NT2/D1 (cell line): ENCODE results near the gene WDR53.
"Not testable (repeated sequence)": the region's sequence is repeated elsewhere in the genome, so short reads cannot be mapped to it uniquely, and the experiment has no call there.

ENCODE experiments used
- DNase-seq: peaks from one replicate; pipeline ENCODE4 v3.0.0-alpha.2; 2011; ENCODE audit warnings: low read depth, low spot score
- H3K27me3 ChIP-seq: 2 replicates; pipeline ENCODE4 v1.6.0; 2011; ENCODE audit warnings: mild to moderate bottlenecking; ENCODE audit not compliant: insufficient read length, insufficient read depth
- H3K36me3 ChIP-seq: 2 replicates; pipeline ENCODE4 v1.6.1; 2011; ENCODE audit warnings: mild to moderate bottlenecking, low read length, mixed read lengths; ENCODE audit not compliant: insufficient read depth, insufficient read length
- H3K4me1 ChIP-seq: 2 replicates; pipeline ENCODE4 v1.5.1; 2011; ENCODE audit not compliant: insufficient read depth, insufficient read length
- H3K4me3 ChIP-seq: 2 replicates; pipeline ENCODE4 v1.5.1; 2011; ENCODE audit warnings: low read depth; ENCODE audit not compliant: insufficient read length
- H3K9ac ChIP-seq: 2 replicates; pipeline ENCODE4 v1.6.0; 2011; ENCODE audit warnings: low read depth; ENCODE audit not compliant: insufficient read length
- H3K9me3 ChIP-seq: 2 replicates; pipeline ENCODE4 v1.5.1; 2011; ENCODE audit warnings: mild to moderate bottlenecking, low read length; ENCODE audit not compliant: insufficient read depth
- SUZ12 ChIP-seq: IDR thresholded peaks from 2 replicates; pipeline ENCODE4 v1.6.1; 2011; ENCODE audit not compliant: insufficient read length, insufficient read depth; ENCODE audit errors: extremely low read depth
- YY1 ChIP-seq: IDR thresholded peaks from 2 replicates; pipeline ENCODE4 v1.6.1; 2011; ENCODE audit not compliant: insufficient read length, insufficient read depth
- ZNF274 ChIP-seq: IDR thresholded peaks from 2 replicates; pipeline ENCODE4 v1.6.1; 2011; ENCODE audit warnings: mild to moderate bottlenecking, low read depth, low read length

WDR53 gene

GRCh38 chr3:196555295-196555694 is 13.1 kb downstream of the WDR53 start:
- DNase-seq, result no peak
- H3K27me3 ChIP-seq, result no peaks in the 10 kb centered on the region
- no peak overlapping the region for H3K9ac ChIP-seq
- H3K4me1 ChIP-seq, result no peaks in the 10 kb centered on the region
- H3K4me3 ChIP-seq, result no peak overlapping the region
- H3K9me3 ChIP-seq, result peaks cover 4% of the 10 kb centered on the region; the same call in 1 of the 2 replicates
- peaks cover 21% of the 10 kb centered on the region for H3K36me3 ChIP-seq
- no peak for TF ChIP-seq SUZ12

GRCh38 chr3:196554205-196554604 is 14.1 kb downstream of the WDR53 start:
- H3K4me1 ChIP-seq, result no peaks in the 10 kb centered on the region
- peaks cover 13% of the 10 kb centered on the region for H3K36me3 ChIP-seq
- H3K9ac ChIP-seq, result no peak overlapping the region
- TF ChIP-seq SUZ12 (no peak), ZNF274 (no peak), YY1 (no peak)
- peaks cover 15% of the 10 kb centered on the region for H3K9me3 ChIP-seq
- DNase-seq, result no peak
- no peak overlapping the region for H3K4me3 ChIP-seq
- no peaks in the 10 kb centered on the region for H3K27me3 ChIP-seq

- Histone ChIP-seq H3K4me3 (no peak overlapping the region), H3K4me1 (no peaks in the 10 kb centered on the region), H3K36me3 (peaks cover 7% of the 10 kb centered on the region), H3K27me3 (no peaks in the 10 kb centered on the region), H3K9me3 (peaks cover 22% of the 10 kb centered on the region), H3K9ac (no peak overlapping the region)
- no peak for TF ChIP-seq ZNF274
- no peak for TF ChIP-seq SUZ12
- TF ChIP-seq YY1, result no peak
- no peak for DNase-seq
These were observed 14.8 kb downstream of the WDR53 start for GRCh38 chr3:196553551-196553950.

GRCh38 chr3:196552253-196552652 is 16.1 kb downstream of the WDR53 start:
- Histone ChIP-seq H3K9me3 (peaks cover 31% of the 10 kb centered on the region), H3K27me3 (no peaks in the 10 kb centered on the region), H3K36me3 (peaks cover 7% of the 10 kb centered on the region), H3K9ac (no peak overlapping the region), H3K4me3 (no peak overlapping the region), H3K4me1 (no peaks in the 10 kb centered on the region)
- no peak for TF ChIP-seq YY1
- no peak for TF ChIP-seq SUZ12
- TF ChIP-seq ZNF274, result no peak
- no peak for DNase-seq

- H3K36me3 ChIP-seq, H3K4me3 ChIP-seq, H3K4me1 ChIP-seq, H3K27me3 ChIP-seq, DNase-seq, H3K9ac ChIP-seq: not testable (repeated sequence)
- peaks cover 31% of the 10 kb centered on the region for H3K9me3 ChIP-seq
These were observed 18.2 kb downstream of the WDR53 start for GRCh38 chr3:196550172-196550571.

- H3K36me3 ChIP-seq, H3K4me3 ChIP-seq, H3K4me1 ChIP-seq, H3K9ac ChIP-seq, H3K27me3 ChIP-seq, DNase-seq: not testable (repeated sequence)
- H3K9me3 ChIP-seq, result peaks cover 33% of the 10 kb centered on the region
These were observed 19.0 kb downstream of the WDR53 start for GRCh38 chr3:196549312-196549711.

GRCh38 chr3:196547067-196547466 is 21.3 kb downstream of the WDR53 start:
- no peak overlapping the region for H3K4me3 ChIP-seq
- peaks cover 39% of the 10 kb centered on the region for H3K9me3 ChIP-seq
- H3K27me3 ChIP-seq, result no peaks in the 10 kb centered on the region
- H3K4me1 ChIP-seq, result no peaks in the 10 kb centered on the region
- DNase-seq, result no peak
- TF ChIP-seq SUZ12 (no peak), ZNF274 (no peak), YY1 (no peak)
- H3K9ac ChIP-seq, result no peak overlapping the region
- H3K36me3 ChIP-seq, result no peaks in the 10 kb centered on the region

- H3K36me3 ChIP-seq, result no peaks in the 10 kb centered on the region
These were observed 21.8 kb downstream of the WDR53 start for GRCh38 chr3:196546537-196546936.

More at GRCh38 chr3:196546537-196546936, 21.8 kb downstream of the WDR53 start:
- Histone ChIP-seq H3K9me3 (peaks cover 39% of the 10 kb centered on the region), H3K9ac (no peak overlapping the region), H3K4me1 (no peaks in the 10 kb centered on the region), H3K27me3 (no peaks in the 10 kb centered on the region), H3K4me3 (no peak overlapping the region)
- TF ChIP-seq ZNF274 (no peak), SUZ12 (no peak)
- no peak for DNase-seq
